Astrocyte (in vitro differentiated cells and primary cell): Measurements from ENCODE around the gene PTPN1.

Source experiments
- EZH2 ChIP-seq: IDR thresholded peaks from 2 replicates; pipeline ENCODE4 v1.6.1; 2012; ENCODE audit warnings: mild to moderate bottlenecking, low read length, inconsistent platforms; ENCODE audit not compliant: insufficient read depth
- TF ChIP-seq, protein P1 (sequence below): IDR thresholded peaks from 2 replicates; pipeline ENCODE4 v1.5.1; 2011; ENCODE audit warnings: low read depth, mild to moderate bottlenecking, inconsistent platforms, low read length, moderate library complexity; ENCODE audit not compliant: insufficient read depth

GRCh38 chr20:50528129-50528528 lies 17.9 kb downstream of the PTPN1 start:
- TF ChIP-seq, protein P1, sequence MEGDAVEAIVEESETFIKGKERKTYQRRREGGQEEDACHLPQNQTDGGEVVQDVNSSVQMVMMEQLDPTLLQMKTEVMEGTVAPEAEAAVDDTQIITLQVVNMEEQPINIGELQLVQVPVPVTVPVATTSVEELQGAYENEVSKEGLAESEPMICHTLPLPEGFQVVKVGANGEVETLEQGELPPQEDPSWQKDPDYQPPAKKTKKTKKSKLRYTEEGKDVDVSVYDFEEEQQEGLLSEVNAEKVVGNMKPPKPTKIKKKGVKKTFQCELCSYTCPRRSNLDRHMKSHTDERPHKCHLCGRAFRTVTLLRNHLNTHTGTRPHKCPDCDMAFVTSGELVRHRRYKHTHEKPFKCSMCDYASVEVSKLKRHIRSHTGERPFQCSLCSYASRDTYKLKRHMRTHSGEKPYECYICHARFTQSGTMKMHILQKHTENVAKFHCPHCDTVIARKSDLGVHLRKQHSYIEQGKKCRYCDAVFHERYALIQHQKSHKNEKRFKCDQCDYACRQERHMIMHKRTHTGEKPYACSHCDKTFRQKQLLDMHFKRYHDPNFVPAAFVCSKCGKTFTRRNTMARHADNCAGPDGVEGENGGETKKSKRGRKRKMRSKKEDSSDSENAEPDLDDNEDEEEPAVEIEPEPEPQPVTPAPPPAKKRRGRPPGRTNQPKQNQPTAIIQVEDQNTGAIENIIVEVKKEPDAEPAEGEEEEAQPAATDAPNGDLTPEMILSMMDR = no peak
- no peak for TF ChIP-seq EZH2
